Midbrain (tissue), 1 donor: Measurements from ENCODE around the gene PPM1N.
A peak's percentile ranks its signal among the peaks of the same experiment; 100 is the strongest.

Source experiments
- DNase-seq: peaks from one replicate; lab custom pipeline; 2025; lab: John Stamatoyannopoulos, UW

PPM1N gene

GRCh38 chr19:45492627-45493470 lies 5.4 kb upstream of the PPM1N start:
- peak; percentile 24 for DNase-seq

GRCh38 chr19:45494261-45494916 lies 3.9 kb upstream of the PPM1N start:
- DNase-seq: no peak

GRCh38 chr19:45495178-45495577 lies 3.1 kb upstream of the PPM1N start:
- DNase-seq: no peak

GRCh38 chr19:45496349-45496953 lies 1.8 kb upstream of the PPM1N start:
- DNase-seq: no peak

- DNase-seq: no peak
Observed at GRCh38 chr19:45497791-45498190, 452 bp upstream of the PPM1N start.

- DNase-seq: no peak
Observed at GRCh38 chr19:45499196-45500180, 1.2 kb downstream of the PPM1N start.

GRCh38 chr19:45500918-45501729 lies 2.9 kb downstream of the PPM1N start:
- no peak for DNase-seq

GRCh38 chr19:45501730-45502014 lies 3.4 kb downstream of the PPM1N start:
- DNase-seq: no peak

GRCh38 chr19:45502111-45502510 lies 3.9 kb downstream of the PPM1N start:
- no peak for DNase-seq

GRCh38 chr19:45503909-45504308 lies 5.7 kb downstream of the PPM1N start:
- no peak for DNase-seq

- DNase-seq: no peak
Observed at GRCh38 chr19:45505151-45505995, 7.1 kb downstream of the PPM1N start.

- DNase-seq: no peak
Observed at GRCh38 chr19:45505996-45506245, 7.7 kb downstream of the PPM1N start.

GRCh38 chr19:45506246-45506988 lies 8.2 kb downstream of the PPM1N start:
- peak; percentile 87 for DNase-seq

GRCh38 chr19:45506989-45507871 lies 9.0 kb downstream of the PPM1N start, which contains the start of gene VASP:
Gene VASP (plus strand): TSS chr19:45507479. CDS start chr19:45507772, 293 bp downstream.
- peak; percentile 69 for DNase-seq

- no peak for DNase-seq
Observed at GRCh38 chr19:45507872-45508416, 9.7 kb downstream of the PPM1N start.

- no peak for DNase-seq
Observed at GRCh38 chr19:45508417-45508860, 10.2 kb downstream of the PPM1N start.

- DNase-seq: no peak
Observed at GRCh38 chr19:45508861-45509691, 10.8 kb downstream of the PPM1N start.

GRCh38 chr19:45509692-45510015 lies 11.4 kb downstream of the PPM1N start:
- DNase-seq: no peak
